Measurements from ENCODE around the gene GLTPD2.

GLTPD2 gene

GRCh38 chr17:4768298-4768697 is 20.5 kb upstream of the GLTPD2 start:
- no peak for DNase-seq (ENCODE audit: low read depth)
- in situ Hi-C loops (cut with HindIII; ENCODE audit: low sequenced_read_pairs): no loop called here
- no peak overlapping the region for H3K4me3 ChIP-seq (ENCODE audit: low read depth, low read length)
- TF ChIP-seq CTCF (IDR thresholded peaks at IDR 0.05; ENCODE audit: low read depth, low read length, missing control alignments): no peak

GRCh38 chr17:4769628-4770027 is 19.1 kb upstream of the GLTPD2 start:
- no peak for TF ChIP-seq CTCF (IDR thresholded peaks at IDR 0.05; ENCODE audit: low read depth, low read length, missing control alignments)
- in situ Hi-C loops (cut with HindIII; ENCODE audit: low sequenced_read_pairs): no loop called here
- no peak for DNase-seq (ENCODE audit: low read depth)
- no peak overlapping the region for H3K4me3 ChIP-seq (ENCODE audit: low read depth, low read length)

- no peak within 1 kb of the TSS for H3K4me3 ChIP-seq (ENCODE audit: low read depth, low read length)
- in situ Hi-C loops (cut with HindIII; ENCODE audit: low sequenced_read_pairs): no loop called here
- DNase-seq (ENCODE audit: low read depth): no peak
- no peak for TF ChIP-seq CTCF (IDR thresholded peaks at IDR 0.05; ENCODE audit: low read depth, low read length, missing control alignments)
These were observed 17.1 kb upstream of the GLTPD2 start, which contains the start of gene TM4SF5 for GRCh38 chr17:4771519-4772234. Gene TM4SF5 (plus strand): TSS chr17:4771886. CDS start chr17:4771923, 37 bp downstream.

GRCh38 chr17:4772235-4772613 is 16.5 kb upstream of the GLTPD2 start:
- DNase-seq (ENCODE audit: low read depth): no peak
- in situ Hi-C loops (cut with HindIII; ENCODE audit: low sequenced_read_pairs): no loop called here
- no peak overlapping the region for H3K4me3 ChIP-seq (ENCODE audit: low read depth, low read length)
- no peak for TF ChIP-seq CTCF (IDR thresholded peaks at IDR 0.05; ENCODE audit: low read depth, low read length, missing control alignments)

- no peak for DNase-seq (ENCODE audit: low read depth)
- H3K4me3 ChIP-seq (ENCODE audit: low read depth, low read length): no peak overlapping the region
- TF ChIP-seq CTCF (IDR thresholded peaks at IDR 0.05; ENCODE audit: low read depth, low read length, missing control alignments): no peak
- in situ Hi-C loops (cut with HindIII; ENCODE audit: low sequenced_read_pairs): no loop called here
These were observed 10.6 kb upstream of the GLTPD2 start for GRCh38 chr17:4777969-4778760.

GRCh38 chr17:4780325-4780955 is 8.3 kb upstream of the GLTPD2 start:
- DNase-seq (ENCODE audit: low read depth): no peak
- H3K4me3 ChIP-seq (ENCODE audit: low read depth, low read length): no peak overlapping the region
- in situ Hi-C loops (cut with HindIII; ENCODE audit: low sequenced_read_pairs): no loop called here
- TF ChIP-seq CTCF (IDR thresholded peaks at IDR 0.05; ENCODE audit: low read depth, low read length, missing control alignments): no peak
